Immature natural killer cell (primary cell): ENCODE data around the gene IFNGR2. TPM values are rescaled to one million over a fixed set of nuclear protein-coding genes. Genes with fewer than 3 reads are reported as not detected.

ENCODE experiments used
- DNase-seq, 3 donors: peaks; one replicate each; pipeline ENCODE4 v3.0.0; 2022; ENCODE audit warnings: mixed read lengths in 1 of 3
- H3K27ac Mint-ChIP-seq, 6 donors: one replicate each; pipeline ENCODE4 v1.8.0; 2020; ENCODE audit warnings: mixed read lengths in 6 of 6, mild to moderate bottlenecking in 5 of 6, inconsistent platforms in 4 of 6, moderate library complexity in 3 of 6
- H3K27me3 Mint-ChIP-seq, 3 donors: one replicate each; pipeline ENCODE4 v1.8.0; 2020 to 2021; ENCODE audit warnings: low read depth in 3 of 3, mild to moderate bottlenecking in 3 of 3, mixed read lengths in 3 of 3, moderate library complexity in 3 of 3, inconsistent platforms in 1 of 3
- H3K36me3 Mint-ChIP-seq, 3 donors: one replicate each; pipeline ENCODE4 v1.8.0; 2020; ENCODE audit warnings: mixed read lengths in 3 of 3, inconsistent platforms in 2 of 3, mild to moderate bottlenecking in 2 of 3
- H3K4me1 Mint-ChIP-seq, 2 donors: one replicate each; pipeline ENCODE4 v1.8.0; 2020; ENCODE audit warnings: inconsistent platforms in 2 of 2, mild to moderate bottlenecking in 2 of 2, mixed read lengths in 2 of 2, moderate library complexity in 1 of 2
- H3K4me3 Mint-ChIP-seq, 5 donors: one replicate each; pipeline ENCODE4 v1.8.0; 2020; ENCODE audit warnings: mild to moderate bottlenecking in 5 of 5, mixed read lengths in 5 of 5, inconsistent platforms in 3 of 5, moderate library complexity in 3 of 5
- H3K9me3 Mint-ChIP-seq, 6 donors: one replicate each; pipeline ENCODE4 v1.8.0; 2020; ENCODE audit warnings: mild to moderate bottlenecking in 6 of 6, mixed read lengths in 6 of 6, inconsistent platforms in 4 of 6, moderate library complexity in 3 of 6
- polyA plus RNA-seq, 3 donors: library from polyadenylated mRNA; unstranded; fragments of 300-500 nt; fragmentation: Illumina TruSeq; gene quantifications; one replicate each; pipeline ENCODE4 v1.2.3, GENCODE V29; 2021

The IFNGR2 gene
- polyA plus RNA-seq, 3 donors from 2014 or later, result 0.35 to 2.0 (median 0.77) TPM

GRCh38 chr21:33419538-33420123 lies 16.4 kb downstream of the IFNGR2 start:
- Mint-ChIP-seq H3K4me3 (no peak overlapping the region), H3K36me3 (peaks cover 0 to 2% (median 0%) of the 10 kb centered on the region in 3 donors), H3K27ac (no peak overlapping the region), H3K4me1 (no peaks in the 10 kb centered on the region), H3K27me3 (peaks cover 7 to 25% (median 19%) of the 10 kb centered on the region in 3 donors), H3K9me3 (no peaks in the 10 kb centered on the region)
- no peak for DNase-seq

DNA sequence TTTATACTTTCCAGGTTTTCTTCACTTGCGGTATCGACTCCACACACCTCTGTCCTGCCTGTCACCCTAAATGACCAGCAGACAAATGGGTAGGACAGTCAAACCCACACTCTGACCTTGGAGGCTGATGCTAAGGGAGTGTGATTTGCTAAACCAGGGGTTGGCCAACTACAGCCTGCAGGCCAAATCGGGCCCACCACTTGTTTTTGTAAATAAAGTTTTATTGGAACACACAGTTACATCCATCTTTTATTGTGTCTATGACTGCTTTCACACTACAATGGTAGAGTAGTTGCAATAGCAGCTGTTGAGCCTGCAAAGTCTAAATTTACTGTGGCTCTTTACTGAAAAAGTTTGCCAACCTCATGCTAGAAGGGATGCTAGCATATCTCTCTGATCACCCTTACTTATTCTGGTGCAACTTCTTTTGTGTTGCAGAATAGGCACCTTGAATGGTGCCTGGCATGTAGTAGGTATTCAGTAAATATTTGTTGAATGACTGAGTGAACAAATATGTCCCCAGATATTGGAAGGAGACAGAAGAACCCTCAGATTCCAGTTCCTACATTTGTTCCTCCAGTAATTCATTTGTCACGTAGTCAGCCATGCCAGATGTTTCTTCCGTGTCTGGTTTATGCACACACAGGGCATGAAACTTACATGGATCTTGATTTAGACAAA lies 18.6 kb downstream of the IFNGR2 start:
- DNase-seq, result no peak
- Mint-ChIP-seq H3K9me3 (no peaks in the 10 kb centered on the region), H3K27me3 (peaks cover 2 to 31% (median 15%) of the 10 kb centered on the region in 3 donors), H3K4me1 (no peaks in the 10 kb centered on the region), H3K27ac (no peak overlapping the region), H3K36me3 (peaks cover 0 to 2% (median 0%) of the 10 kb centered on the region in 3 donors), H3K4me3 (no peak overlapping the region)

DNA sequence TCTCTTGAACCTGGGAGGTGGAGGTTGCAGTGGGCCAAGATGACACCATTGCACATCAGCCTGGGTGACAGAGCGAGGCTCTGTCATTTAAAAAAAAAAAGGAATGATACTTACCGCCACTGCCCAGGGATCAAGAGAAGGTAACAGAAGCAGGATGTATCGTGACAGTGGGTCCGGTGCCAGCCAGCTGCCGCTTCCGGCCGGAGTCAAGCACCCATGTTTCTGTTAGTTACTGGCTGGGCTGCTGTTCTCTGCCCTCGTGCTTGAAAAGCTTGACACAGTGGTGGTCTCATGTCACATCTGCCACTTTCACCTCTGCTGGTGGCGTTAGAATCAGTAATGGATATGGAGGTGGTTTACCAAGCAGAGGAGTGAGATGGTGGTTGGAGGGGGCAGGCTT lies 21.0 kb downstream of the IFNGR2 start:
- no peak for DNase-seq
- Mint-ChIP-seq H3K4me3 (no peak overlapping the region), H3K27ac (no peak overlapping the region), H3K9me3 (no peaks in the 10 kb centered on the region), H3K27me3 (peaks cover 2 to 30% (median 8%) of the 10 kb centered on the region in 3 donors), H3K36me3 (peaks cover 0 to 2% (median 2%) of the 10 kb centered on the region in 3 donors), H3K4me1 (no peaks in the 10 kb centered on the region)

DNA sequence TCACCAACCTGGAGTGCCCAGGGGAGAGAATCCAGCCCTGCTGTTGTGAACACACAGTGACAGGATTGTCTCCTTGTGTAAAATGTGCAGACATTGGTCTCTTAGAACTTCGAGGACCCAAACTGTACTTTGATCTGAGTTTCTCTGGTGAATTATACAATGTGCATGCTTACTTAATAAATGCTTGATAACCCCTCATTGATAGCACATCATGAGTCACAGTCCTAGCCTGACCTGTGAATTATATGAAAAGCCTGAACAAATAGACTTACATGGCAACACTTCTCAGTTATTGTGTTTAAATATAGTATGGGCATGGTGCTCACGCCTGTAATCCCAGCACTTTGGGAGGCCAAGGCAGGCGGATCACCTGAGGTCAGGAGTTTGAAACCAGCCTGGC lies 22.6 kb downstream of the IFNGR2 start:
- Mint-ChIP-seq H3K4me1 (no peaks in the 10 kb centered on the region), H3K27me3 (peaks cover 2 to 28% (median 7%) of the 10 kb centered on the region in 3 donors), H3K27ac (no peak overlapping the region), H3K9me3 (no peaks in the 10 kb centered on the region), H3K36me3 (peaks cover 6 to 10% (median 8%) of the 10 kb centered on the region in 3 donors), H3K4me3 (no peak overlapping the region)
- DNase-seq, result no peak

DNA sequence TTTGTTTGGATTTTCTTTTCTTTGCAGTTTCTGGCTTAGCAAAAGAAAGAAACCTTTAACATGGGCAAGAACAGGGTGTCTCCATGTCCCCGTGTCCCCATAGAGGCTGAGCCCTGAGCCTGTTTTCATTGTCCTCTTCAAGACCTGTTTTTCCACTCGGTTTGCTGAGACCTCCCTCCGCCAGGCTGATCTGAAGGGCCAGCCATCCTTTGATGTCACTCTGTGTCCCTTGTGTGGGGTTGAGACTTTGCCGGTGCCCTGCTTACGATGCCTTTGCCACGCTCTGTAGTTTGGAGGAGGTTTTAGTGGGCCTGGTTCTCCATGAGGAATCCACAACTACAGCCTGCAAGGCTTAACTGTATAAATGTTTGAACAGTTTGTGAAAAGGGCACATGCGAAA lies 23.8 kb downstream of the IFNGR2 start:
- peaks cover 11 to 17% (median 12%) of the 10 kb centered on the region in 3 donors for H3K36me3 Mint-ChIP-seq
- peaks cover 2 to 21% (median 2%) of the 10 kb centered on the region in 3 donors for H3K27me3 Mint-ChIP-seq
- no peaks in the 10 kb centered on the region for H3K4me1 Mint-ChIP-seq
- no peak overlapping the region for H3K27ac Mint-ChIP-seq
- DNase-seq, result no peak
- H3K9me3 Mint-ChIP-seq, result no peaks in the 10 kb centered on the region
- no peak overlapping the region for H3K4me3 Mint-ChIP-seq

GRCh38 chr21:33428669-33429068 lies 25.5 kb downstream of the IFNGR2 start:
- DNase-seq, result no peak
- no peaks in the 10 kb centered on the region for H3K4me1 Mint-ChIP-seq
- H3K36me3 Mint-ChIP-seq, result peaks cover 24 to 33% (median 25%) of the 10 kb centered on the region in 3 donors
- no peak overlapping the region for H3K4me3 Mint-ChIP-seq
- no peak overlapping the region for H3K27ac Mint-ChIP-seq
- peaks cover 2 to 16% (median 2%) of the 10 kb centered on the region in 3 donors for H3K27me3 Mint-ChIP-seq
- no peaks in the 10 kb centered on the region for H3K9me3 Mint-ChIP-seq

GRCh38 chr21:33430858-33431257 lies 27.6 kb downstream of the IFNGR2 start:
- Mint-ChIP-seq H3K4me1 (no peaks in the 10 kb centered on the region), H3K4me3 (no peak overlapping the region), H3K27ac (no peak overlapping the region), H3K36me3 (peaks cover 31 to 49% (median 37%) of the 10 kb centered on the region in 3 donors), H3K27me3 (peaks cover 0 to 2% (median 0%) of the 10 kb centered on the region in 3 donors), H3K9me3 (no peaks in the 10 kb centered on the region)
- DNase-seq, result no peak

DNA sequence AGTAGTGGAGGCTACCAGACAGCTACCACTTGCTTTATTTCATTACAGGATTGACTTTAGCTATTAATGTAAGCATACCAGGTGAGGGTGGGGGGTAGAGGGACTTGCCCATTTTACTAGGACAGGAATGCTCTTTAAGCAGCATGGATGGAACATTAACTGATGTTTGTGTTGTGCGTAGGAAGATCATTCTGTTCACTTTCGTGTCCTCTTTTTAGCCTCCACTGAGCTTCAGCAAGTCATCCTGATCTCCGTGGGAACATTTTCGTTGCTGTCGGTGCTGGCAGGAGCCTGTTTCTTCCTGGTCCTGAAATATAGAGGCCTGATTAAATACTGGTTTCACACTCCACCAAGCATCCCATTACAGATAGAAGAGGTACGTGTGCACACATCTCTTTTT lies 29.3 kb downstream of the IFNGR2 start:
- peaks cover 31 to 58% (median 40%) of the 10 kb centered on the region in 3 donors for H3K36me3 Mint-ChIP-seq
- no peaks in the 10 kb centered on the region for H3K9me3 Mint-ChIP-seq
- no peak overlapping the region for H3K27ac Mint-ChIP-seq
- peaks cover 0 to 2% (median 0%) of the 10 kb centered on the region in 3 donors for H3K27me3 Mint-ChIP-seq
- no peak for DNase-seq
- no peak overlapping the region for H3K4me3 Mint-ChIP-seq
- H3K4me1 Mint-ChIP-seq, result no peaks in the 10 kb centered on the region

GRCh38 chr21:33433001-33433400 lies 29.8 kb downstream of the IFNGR2 start:
- DNase-seq, result no peak
- H3K27me3 Mint-ChIP-seq, result peaks cover 0 to 2% (median 0%) of the 10 kb centered on the region in 3 donors
- no peaks in the 10 kb centered on the region for H3K4me1 Mint-ChIP-seq
- no peaks in the 10 kb centered on the region for H3K9me3 Mint-ChIP-seq
- peaks cover 31 to 63% (median 40%) of the 10 kb centered on the region in 3 donors for H3K36me3 Mint-ChIP-seq
- H3K4me3 Mint-ChIP-seq, result no peak overlapping the region
- no peak overlapping the region for H3K27ac Mint-ChIP-seq

DNA sequence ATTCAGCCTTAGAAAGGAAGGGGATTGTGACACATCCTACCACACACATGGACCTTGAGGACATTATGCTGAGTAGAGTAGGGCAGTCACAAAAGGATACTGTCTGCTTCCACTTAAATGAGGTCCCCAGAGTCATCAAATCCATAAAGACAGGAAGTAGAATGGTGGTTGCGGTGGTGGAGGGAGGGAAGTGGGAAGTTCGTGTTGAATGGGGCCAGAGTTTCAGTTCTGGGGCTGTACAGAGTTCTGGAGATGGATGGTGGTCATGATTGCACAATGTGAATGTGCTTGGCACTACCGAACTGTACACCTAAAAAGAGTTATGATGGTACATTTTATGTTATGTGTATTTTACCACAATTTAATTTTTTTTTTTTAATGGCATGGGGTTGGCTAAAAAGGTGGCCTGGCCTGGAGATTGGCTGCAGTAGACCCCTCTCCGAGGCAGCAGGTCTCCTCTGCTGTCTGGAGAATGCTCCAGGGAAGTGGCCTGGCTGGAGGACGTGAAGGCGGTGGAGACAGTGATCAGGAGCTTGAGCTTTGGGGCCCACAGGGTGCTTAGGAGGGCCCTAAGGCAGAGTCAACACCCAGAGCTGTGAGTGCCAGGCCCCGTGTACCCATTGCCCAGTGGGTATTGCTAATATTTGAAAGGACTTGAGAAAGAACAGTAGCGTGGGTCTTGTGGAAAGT lies 30.4 kb downstream of the IFNGR2 start:
- Mint-ChIP-seq H3K4me1 (no peaks in the 10 kb centered on the region), H3K27me3 (peaks cover 0 to 2% (median 0%) of the 10 kb centered on the region in 3 donors), H3K36me3 (peaks cover 31 to 67% (median 40%) of the 10 kb centered on the region in 3 donors), H3K27ac (no peak overlapping the region), H3K9me3 (no peaks in the 10 kb centered on the region), H3K4me3 (no peak overlapping the region)
- no peak for DNase-seq

DNA sequence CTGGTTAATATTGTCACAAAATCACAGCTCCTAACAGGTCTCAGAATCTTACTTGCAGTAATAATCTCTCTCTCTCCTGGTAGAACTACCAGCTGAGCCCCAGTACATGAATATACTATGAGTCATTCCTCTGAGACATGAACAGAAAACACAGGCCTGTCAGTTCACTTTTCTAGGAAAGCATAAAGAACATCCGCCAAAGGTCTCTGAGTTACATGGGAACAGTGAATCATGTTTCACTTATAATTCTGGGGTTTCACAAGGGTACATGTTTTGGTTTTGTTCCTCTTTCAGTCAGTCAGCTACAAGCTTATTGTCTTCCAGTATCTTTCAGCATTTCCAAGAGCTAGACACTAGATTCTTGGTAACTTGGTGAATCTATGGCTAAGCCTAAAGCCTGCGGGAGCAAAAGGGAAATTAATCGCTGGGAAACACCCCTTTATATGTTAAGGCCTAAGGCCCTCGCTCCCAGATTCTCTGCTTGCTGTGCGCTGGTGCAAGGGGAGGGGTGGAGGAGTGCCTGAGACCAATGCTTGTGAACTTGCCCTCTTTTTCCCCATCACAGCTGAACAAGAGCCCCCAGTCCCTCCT lies 31.7 kb downstream of the IFNGR2 start:
- Mint-ChIP-seq H3K27ac (no peak overlapping the region), H3K4me1 (no peaks in the 10 kb centered on the region), H3K36me3 (peaks cover 35 to 69% (median 40%) of the 10 kb centered on the region in 3 donors), H3K27me3 (no peaks in the 10 kb centered on the region), H3K4me3 (no peak overlapping the region), H3K9me3 (no peaks in the 10 kb centered on the region)
- DNase-seq, result no peak

DNA sequence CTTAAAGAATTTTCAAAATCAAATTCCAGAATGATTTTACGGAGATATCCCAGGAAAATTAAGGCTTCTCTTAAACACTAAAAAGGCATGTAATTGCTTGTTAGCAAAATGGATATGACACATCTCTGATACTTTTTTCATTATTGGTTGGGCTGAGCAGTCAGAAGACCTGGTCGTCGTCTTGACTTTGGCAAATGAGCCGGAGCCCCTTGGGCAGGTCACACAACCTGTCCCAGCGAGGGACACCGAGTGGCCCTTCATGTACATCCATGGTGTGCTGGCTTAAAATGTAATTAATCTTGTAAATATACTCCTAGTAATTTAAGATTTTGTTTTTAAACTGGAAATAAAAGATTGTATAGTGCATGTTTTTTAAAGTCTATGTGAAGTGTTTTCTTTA lies 33.9 kb downstream of the IFNGR2 start:
- Mint-ChIP-seq H3K4me3 (no peak overlapping the region), H3K27ac (no peak overlapping the region), H3K9me3 (no peaks in the 10 kb centered on the region), H3K27me3 (peaks cover 0 to 4% (median 0%) of the 10 kb centered on the region in 3 donors), H3K4me1 (no peaks in the 10 kb centered on the region), H3K36me3 (peaks cover 29 to 65% (median 35%) of the 10 kb centered on the region in 3 donors)
- no peak for DNase-seq

- Mint-ChIP-seq H3K36me3 (peaks cover 16 to 56% (median 29%) of the 10 kb centered on the region in 3 donors), H3K4me3 (no peak overlapping the region), H3K27me3 (peaks cover 0 to 8% (median 0%) of the 10 kb centered on the region in 3 donors), H3K4me1 (no peaks in the 10 kb centered on the region), H3K27ac (no peak overlapping the region), H3K9me3 (no peaks in the 10 kb centered on the region)
- no peak for DNase-seq
These were observed 38.6 kb downstream of the IFNGR2 start for GRCh38 chr21:33441489-33442477.
